ENCODE measurements around the gene AP2B1.

DNA sequence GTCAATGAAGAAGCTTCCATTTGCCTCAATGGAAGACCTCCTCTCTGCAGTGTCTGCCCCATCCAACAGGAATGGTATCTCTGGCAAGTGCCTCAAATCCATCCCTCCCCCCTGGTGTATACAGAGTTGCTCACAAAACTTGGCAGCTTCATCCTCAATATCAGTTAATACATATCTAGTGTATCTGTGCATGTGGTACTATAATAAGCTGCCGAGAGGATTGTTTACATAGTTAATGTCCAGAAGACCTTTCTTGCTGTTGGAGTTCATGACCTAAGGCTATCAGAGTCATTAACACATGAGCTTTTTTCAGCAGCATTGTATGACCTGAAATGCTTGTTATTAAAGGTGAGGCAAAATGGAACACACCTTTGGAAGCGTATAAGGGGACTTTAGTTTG lies 130.4 kb downstream of the AP2B1 start:
- TF ChIP-seq, protein P1, sequence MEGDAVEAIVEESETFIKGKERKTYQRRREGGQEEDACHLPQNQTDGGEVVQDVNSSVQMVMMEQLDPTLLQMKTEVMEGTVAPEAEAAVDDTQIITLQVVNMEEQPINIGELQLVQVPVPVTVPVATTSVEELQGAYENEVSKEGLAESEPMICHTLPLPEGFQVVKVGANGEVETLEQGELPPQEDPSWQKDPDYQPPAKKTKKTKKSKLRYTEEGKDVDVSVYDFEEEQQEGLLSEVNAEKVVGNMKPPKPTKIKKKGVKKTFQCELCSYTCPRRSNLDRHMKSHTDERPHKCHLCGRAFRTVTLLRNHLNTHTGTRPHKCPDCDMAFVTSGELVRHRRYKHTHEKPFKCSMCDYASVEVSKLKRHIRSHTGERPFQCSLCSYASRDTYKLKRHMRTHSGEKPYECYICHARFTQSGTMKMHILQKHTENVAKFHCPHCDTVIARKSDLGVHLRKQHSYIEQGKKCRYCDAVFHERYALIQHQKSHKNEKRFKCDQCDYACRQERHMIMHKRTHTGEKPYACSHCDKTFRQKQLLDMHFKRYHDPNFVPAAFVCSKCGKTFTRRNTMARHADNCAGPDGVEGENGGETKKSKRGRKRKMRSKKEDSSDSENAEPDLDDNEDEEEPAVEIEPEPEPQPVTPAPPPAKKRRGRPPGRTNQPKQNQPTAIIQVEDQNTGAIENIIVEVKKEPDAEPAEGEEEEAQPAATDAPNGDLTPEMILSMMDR (IDR thresholded peaks at IDR 0.05): no peak
- TF ChIP-seq POLR2AphosphoS5 (IDR thresholded peaks at IDR 0.05; ENCODE audit: low read depth, low read length): no peak
- TF ChIP-seq RAD21 (IDR thresholded peaks at IDR 0.05; ENCODE audit: low read length): no peak
- TF ChIP-seq, protein P2, sequence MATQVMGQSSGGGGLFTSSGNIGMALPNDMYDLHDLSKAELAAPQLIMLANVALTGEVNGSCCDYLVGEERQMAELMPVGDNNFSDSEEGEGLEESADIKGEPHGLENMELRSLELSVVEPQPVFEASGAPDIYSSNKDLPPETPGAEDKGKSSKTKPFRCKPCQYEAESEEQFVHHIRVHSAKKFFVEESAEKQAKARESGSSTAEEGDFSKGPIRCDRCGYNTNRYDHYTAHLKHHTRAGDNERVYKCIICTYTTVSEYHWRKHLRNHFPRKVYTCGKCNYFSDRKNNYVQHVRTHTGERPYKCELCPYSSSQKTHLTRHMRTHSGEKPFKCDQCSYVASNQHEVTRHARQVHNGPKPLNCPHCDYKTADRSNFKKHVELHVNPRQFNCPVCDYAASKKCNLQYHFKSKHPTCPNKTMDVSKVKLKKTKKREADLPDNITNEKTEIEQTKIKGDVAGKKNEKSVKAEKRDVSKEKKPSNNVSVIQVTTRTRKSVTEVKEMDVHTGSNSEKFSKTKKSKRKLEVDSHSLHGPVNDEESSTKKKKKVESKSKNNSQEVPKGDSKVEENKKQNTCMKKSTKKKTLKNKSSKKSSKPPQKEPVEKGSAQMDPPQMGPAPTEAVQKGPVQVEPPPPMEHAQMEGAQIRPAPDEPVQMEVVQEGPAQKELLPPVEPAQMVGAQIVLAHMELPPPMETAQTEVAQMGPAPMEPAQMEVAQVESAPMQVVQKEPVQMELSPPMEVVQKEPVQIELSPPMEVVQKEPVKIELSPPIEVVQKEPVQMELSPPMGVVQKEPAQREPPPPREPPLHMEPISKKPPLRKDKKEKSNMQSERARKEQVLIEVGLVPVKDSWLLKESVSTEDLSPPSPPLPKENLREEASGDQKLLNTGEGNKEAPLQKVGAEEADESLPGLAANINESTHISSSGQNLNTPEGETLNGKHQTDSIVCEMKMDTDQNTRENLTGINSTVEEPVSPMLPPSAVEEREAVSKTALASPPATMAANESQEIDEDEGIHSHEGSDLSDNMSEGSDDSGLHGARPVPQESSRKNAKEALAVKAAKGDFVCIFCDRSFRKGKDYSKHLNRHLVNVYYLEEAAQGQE (IDR thresholded peaks at IDR 0.05; ENCODE audit: low read depth, low read length): no peak
- TF ChIP-seq GATA2 (CRISPR knock-in tag; IDR thresholded peaks at IDR 0.05): peak; percentile 20; the same call in 1 of the 2 replicates
- TF ChIP-seq RCOR1 (IDR thresholded peaks at IDR 0.05; ENCODE audit: low read length): peak; percentile 15; the same call in 1 of the 2 replicates
- no peak for TF ChIP-seq JUND (IDR thresholded peaks at IDR 0.05)
- no peak for TF ChIP-seq CHD2 (IDR thresholded peaks at IDR 0.05; ENCODE audit: low read length, partially characterized antibody)
- TF ChIP-seq EP300 (IDR thresholded peaks at IDR 0.05; ENCODE audit: borderline replicate concordance in 1 of 2, low read depth in 1 of 2, low read length in 1 of 2): peak in 1 of 2 experiments; percentile 54; a peak in 1 of 4 replicates
- TF ChIP-seq EZH2phosphoT487 (IDR thresholded peaks at IDR 0.05; ENCODE audit: borderline replicate concordance, low read depth): no peak
- TF ChIP-seq RFX5 (IDR thresholded peaks at IDR 0.05; ENCODE audit: low read length): no peak
